Neuronal stem cell (in vitro differentiated cells): ENCODE results near the gene GNL1.

Experiments used
- DNase-seq: peaks from one replicate; pipeline ENCODE4 v3.0.0-alpha.2; 2013; ENCODE audit warnings: low spot score
- H2AFZ ChIP-seq: one replicate; pipeline ENCODE4 v1.6.1; 2013; ENCODE audit warnings: mild to moderate bottlenecking, low read length, inconsistent platforms
- H2AK5ac ChIP-seq: 2 replicates; pipeline ENCODE4 v1.6.1; 2013; ENCODE audit warnings: low read depth, mild to moderate bottlenecking, inconsistent platforms, low read length, moderate library complexity, mixed read lengths
- H2BK120ac ChIP-seq: 2 replicates; pipeline ENCODE4 v1.6.1; 2013; ENCODE audit warnings: low read depth, mild to moderate bottlenecking, inconsistent platforms, low read length, moderate library complexity, mixed read lengths
- H2BK12ac ChIP-seq: one replicate; pipeline ENCODE4 v1.6.1; 2013; ENCODE audit warnings: low read length, inconsistent platforms
- H2BK15ac ChIP-seq: 2 replicates; pipeline ENCODE4 v1.6.1; 2013; ENCODE audit warnings: mild to moderate bottlenecking, low read length, inconsistent platforms, mixed read lengths
- H2BK5ac ChIP-seq: one replicate; pipeline ENCODE4 v1.6.1; 2013; ENCODE audit warnings: inconsistent platforms, mild to moderate bottlenecking, low read length, moderate library complexity
- H3K14ac ChIP-seq: one replicate; pipeline ENCODE4 v1.6.1; 2013; ENCODE audit warnings: low read length, inconsistent platforms
- H3K18ac ChIP-seq: 2 replicates; pipeline ENCODE4 v1.6.1; 2013; ENCODE audit warnings: low read length, inconsistent platforms
- H3K23ac ChIP-seq: 2 replicates; pipeline ENCODE4 v1.6.1; 2013; ENCODE audit warnings: low read depth, mild to moderate bottlenecking, mixed read lengths, low read length, inconsistent platforms; ENCODE audit not compliant: poor library complexity
- H3K27ac ChIP-seq: replicated peaks from 3 replicates; pipeline ENCODE4 v1.5.1; 2013; ENCODE audit warnings: low read length, inconsistent platforms
- H3K27me3 ChIP-seq, 3 experiments: 2 replicates each; pipeline ENCODE4 v1.6.1; 2013; ENCODE audit warnings: low read length in 3 of 3, mild to moderate bottlenecking in 2 of 3, inconsistent platforms in 1 of 3, low read depth in 1 of 3, mixed read lengths in 1 of 3, moderate library complexity in 1 of 3; ENCODE audit not compliant: control insufficient read depth in 3 of 3, insufficient read depth in 3 of 3
- H3K36me3 ChIP-seq, 2 donors: replicated peaks in 1 of 2; 2 replicates each; pipeline ENCODE4 v1.6.1; 2013; ENCODE audit warnings: low read length in 2 of 2; ENCODE audit not compliant: control insufficient read depth in 2 of 2, insufficient read depth in 2 of 2
- H3K4ac ChIP-seq: 2 replicates; pipeline ENCODE4 v1.6.1; 2013; ENCODE audit warnings: inconsistent platforms, mild to moderate bottlenecking, low read length, moderate library complexity
- H3K4me1 ChIP-seq, 2 donors: 1 replicate in 1 of 2; 2 replicates in 1 of 2; pipeline ENCODE4 v1.6.1; 2013; ENCODE audit warnings: low read length in 2 of 2, low read depth in 1 of 2; ENCODE audit not compliant: control insufficient read depth in 2 of 2, insufficient read depth in 1 of 2
- H3K4me2 ChIP-seq: one replicate; pipeline ENCODE4 v1.6.1; 2013; ENCODE audit warnings: mild to moderate bottlenecking, low read length, inconsistent platforms; ENCODE audit not compliant: insufficient read depth, poor library complexity, severe bottlenecking
- H3K4me3 ChIP-seq, 2 donors: 2 replicates each; pipeline ENCODE4 v1.5.1; 2013; ENCODE audit warnings: low read length in 2 of 2, mild to moderate bottlenecking in 2 of 2, inconsistent platforms in 1 of 2, moderate library complexity in 1 of 2
- H3K79me1 ChIP-seq: one replicate; pipeline ENCODE4 v1.6.1; 2013; ENCODE audit warnings: low read depth, mild to moderate bottlenecking, inconsistent platforms, low read length, moderate library complexity
- H3K9ac ChIP-seq: one replicate; pipeline ENCODE4 v1.6.1; 2013; ENCODE audit warnings: mild to moderate bottlenecking, low read depth, low read length, inconsistent platforms; ENCODE audit not compliant: poor library complexity
- H3K9me3 ChIP-seq, 2 donors: replicated peaks in 1 of 2; 2 replicates each; pipeline versions ENCODE3 to v1.6.1; 2013; ENCODE audit warnings: low read length in 2 of 2, mild to moderate bottlenecking in 2 of 2, inconsistent platforms in 1 of 2, low read depth in 1 of 2, mixed read lengths in 1 of 2, moderate library complexity in 1 of 2; ENCODE audit not compliant: control insufficient read depth in 2 of 2, insufficient read depth in 1 of 2
- H4K8ac ChIP-seq: one replicate; pipeline ENCODE4 v1.6.1; 2013; ENCODE audit warnings: low read depth, mild to moderate bottlenecking, inconsistent platforms, low read length, moderate library complexity
- H4K91ac ChIP-seq: one replicate; pipeline ENCODE4 v1.6.1; 2013; ENCODE audit warnings: low read length, low read depth, mild to moderate bottlenecking, inconsistent platforms; ENCODE audit not compliant: poor library complexity
- WGBS, 2 donors: extraction: QIAGEN DNeasy Blood & Tissue Kit; methylation state at CpG; one replicate each; pipeline ENCODE4 v1.1.7; 2013; ENCODE audit warnings: missing lambda C conversion rate in 2 of 2, mixed read lengths in 1 of 2; ENCODE audit not compliant: insufficient read length in 2 of 2, insufficient replicate concordance in 1 of 2; ENCODE audit errors: extremely low coverage in 2 of 2; 5-methylcytosine and 5-hydroxymethylcytosine counted together

Gene GNL1

DNA sequence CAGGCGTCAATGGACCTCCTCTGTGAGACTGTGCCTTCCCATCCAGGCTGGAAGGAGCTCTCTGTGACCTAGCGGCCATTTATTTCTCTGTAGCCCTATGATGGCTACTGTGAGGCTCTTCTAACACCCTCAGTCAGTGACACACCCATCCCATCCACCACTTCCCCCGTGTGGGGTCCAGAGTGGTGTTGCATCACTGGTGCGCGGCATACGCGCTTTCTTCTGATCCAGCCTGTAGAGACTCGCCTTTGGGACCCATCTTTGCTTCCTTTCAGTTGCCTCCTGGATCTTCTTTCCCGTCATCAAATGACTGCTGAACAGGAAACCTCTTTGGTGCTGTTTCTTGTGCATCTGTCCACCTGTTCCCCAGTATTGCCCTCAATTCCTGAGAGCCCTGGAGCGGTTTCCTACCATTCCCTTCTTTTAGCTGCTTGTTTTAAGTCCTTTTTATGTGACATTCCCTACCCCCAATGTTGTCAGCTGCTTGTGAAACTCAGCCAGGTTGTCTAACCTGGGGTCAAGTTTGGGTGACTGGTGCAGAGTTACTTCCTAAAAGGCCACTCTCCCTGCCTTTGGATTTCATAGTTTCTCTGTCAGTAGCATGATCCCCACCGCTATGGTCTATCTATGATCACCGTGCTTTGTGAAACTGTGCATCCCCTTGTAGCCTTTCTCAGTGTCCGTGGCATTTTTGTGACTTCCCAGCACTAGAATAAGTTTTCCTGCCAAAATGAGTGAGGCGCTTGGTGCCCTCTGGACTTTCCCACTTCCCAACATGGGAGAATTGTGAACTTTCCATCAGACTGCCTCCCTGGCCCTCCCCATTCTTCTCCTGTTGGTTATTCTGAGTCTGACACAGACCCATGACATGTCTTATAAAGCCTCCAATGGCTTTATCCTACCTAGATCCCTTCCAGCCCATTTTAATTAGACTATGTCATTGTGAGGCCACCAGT is 6.5 kb upstream of the GNL1 start:
- no peak overlapping the region for H2BK120ac ChIP-seq
- no peak overlapping the region for H3K14ac ChIP-seq
- H2AFZ ChIP-seq: no peak overlapping the region
- whole genome bisulfite sequencing, 2 donors: no CpG with 5 or more reads among the region's 14 CpGs
- no peaks in the 10 kb centered on the region for H3K9me3 ChIP-seq
- H3K23ac ChIP-seq: no peak overlapping the region
- no peak for DNase-seq
- H3K4me2 ChIP-seq: no peak overlapping the region
- H3K18ac ChIP-seq: no peak overlapping the region
- no peak overlapping the region for H3K4ac ChIP-seq
- H2BK5ac ChIP-seq: no peak overlapping the region
- no peak overlapping the region for H2BK15ac ChIP-seq
- H4K91ac ChIP-seq: no peak overlapping the region
- H3K27me3 ChIP-seq: no peaks in the 10 kb centered on the region
- H3K79me1 ChIP-seq: peaks cover 2% of the 10 kb centered on the region
- H3K9ac ChIP-seq: no peak overlapping the region
- H4K8ac ChIP-seq: no peak overlapping the region
- H2BK12ac ChIP-seq: no peak overlapping the region
- no peak overlapping the region for H3K27ac ChIP-seq
- peaks cover 15 to 50% of the 10 kb centered on the region in 2 donors for H3K36me3 ChIP-seq
- no peak overlapping the region for H2AK5ac ChIP-seq
- H3K4me1 ChIP-seq: peaks cover 0 to 2% of the 10 kb centered on the region in 2 donors
- no peak overlapping the region for H3K4me3 ChIP-seq

DNA sequence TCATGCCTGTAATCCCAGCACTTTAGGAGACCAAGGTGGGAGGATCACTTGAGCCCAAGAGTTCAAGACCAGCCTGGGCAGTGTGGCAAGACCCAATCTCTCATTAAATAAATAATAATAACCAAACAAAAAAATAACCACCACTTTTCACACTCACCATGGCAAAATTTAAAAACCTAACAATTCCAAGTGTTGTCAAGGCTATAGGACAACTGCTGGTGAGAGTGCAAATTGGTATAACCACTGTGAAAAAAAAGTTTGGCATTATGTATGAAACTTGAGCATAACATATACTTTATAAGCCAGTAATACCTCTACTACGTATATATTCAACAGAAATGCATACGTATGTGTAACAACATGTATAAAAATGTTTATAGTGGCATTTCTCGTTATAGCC is 4.6 kb upstream of the GNL1 start:
- no peak overlapping the region for H2BK5ac ChIP-seq
- H3K27me3 ChIP-seq: no peaks in the 10 kb centered on the region
- H3K18ac ChIP-seq: no peak overlapping the region
- H3K4me2 ChIP-seq: no peak overlapping the region
- no peak overlapping the region for H3K14ac ChIP-seq
- H4K91ac ChIP-seq: no peak overlapping the region
- H3K9me3 ChIP-seq: no peaks in the 10 kb centered on the region
- H3K4me1 ChIP-seq: peaks cover 0 to 2% of the 10 kb centered on the region in 2 donors
- DNase-seq: no peak
- H3K4me3 ChIP-seq: no peak overlapping the region
- H2BK12ac ChIP-seq: no peak overlapping the region
- no peak overlapping the region for H3K27ac ChIP-seq
- no peak overlapping the region for H2AFZ ChIP-seq
- no peak overlapping the region for H2BK15ac ChIP-seq
- H3K4ac ChIP-seq: no peak overlapping the region
- no peak overlapping the region for H2BK120ac ChIP-seq
- H3K36me3 ChIP-seq: peaks cover 15 to 50% of the 10 kb centered on the region in 2 donors
- WGBS, 2 donors: no CpG with 5 or more reads among the region's 3 CpGs
- no peak overlapping the region for H4K8ac ChIP-seq
- no peak overlapping the region for H3K23ac ChIP-seq
- no peak overlapping the region for H3K9ac ChIP-seq
- peaks cover 6% of the 10 kb centered on the region for H3K79me1 ChIP-seq
- no peak overlapping the region for H2AK5ac ChIP-seq

- H3K27me3 ChIP-seq: no peaks in the 10 kb centered on the region
- peak overlapping the region; percentile 100 for H2AFZ ChIP-seq
- no peak overlapping the region for H3K18ac ChIP-seq
- WGBS, 2 donors: no CpG with 5 or more reads among the region's 6 CpGs
- no peak for DNase-seq
- H4K91ac ChIP-seq: no peak overlapping the region
- H3K23ac ChIP-seq: peak overlapping the region; percentile 76
- H3K4me2 ChIP-seq: peak overlapping the region; percentile 89
- H2BK5ac ChIP-seq: no peak overlapping the region
- no peak overlapping the region for H3K9ac ChIP-seq
- H3K4me3 ChIP-seq: peak overlapping the region; percentile 90 to 95
- no peak overlapping the region for H3K14ac ChIP-seq
- H3K4ac ChIP-seq: no peak overlapping the region
- peaks cover 19 to 58% of the 10 kb centered on the region in 2 donors for H3K36me3 ChIP-seq
- no peak overlapping the region for H3K27ac ChIP-seq
- no peak overlapping the region for H2BK120ac ChIP-seq
- peaks cover 0 to 7% of the 10 kb centered on the region in 2 donors for H3K4me1 ChIP-seq
- H2BK15ac ChIP-seq: no peak overlapping the region
- no peak overlapping the region for H2AK5ac ChIP-seq
- no peak overlapping the region for H4K8ac ChIP-seq
- no peaks in the 10 kb centered on the region for H3K9me3 ChIP-seq
- no peak overlapping the region for H2BK12ac ChIP-seq
- peaks cover 6% of the 10 kb centered on the region for H3K79me1 ChIP-seq
Measured at GRCh38 chr6:30557683-30557981, 1.3 kb upstream of the GNL1 start.

- Histone ChIP-seq H2BK12ac (peak within 1 kb of the TSS; percentile 66), H3K27ac (peak within 1 kb of the TSS; percentile 95), H2AK5ac (peak within 1 kb of the TSS; percentile 40), H3K79me1 (peaks cover 6% of the 10 kb centered on the region), H3K23ac (peak within 1 kb of the TSS; percentile 97), H2BK15ac (peak within 1 kb of the TSS; percentile 84), H4K91ac (peak within 1 kb of the TSS; percentile 45), H2BK120ac (peak within 1 kb of the TSS; percentile 98), H3K36me3 (peaks cover 19 to 58% of the 10 kb centered on the region in 2 donors), H3K4ac (no peak within 1 kb of the TSS), H3K4me1 (peaks cover 0 to 7% of the 10 kb centered on the region in 2 donors), H3K18ac (peak within 1 kb of the TSS; percentile 99), H3K4me2 (peak within 1 kb of the TSS; percentile 89), H3K27me3 (no peaks in the 10 kb centered on the region), H3K14ac (no peak within 1 kb of the TSS), H2AFZ (peak within 1 kb of the TSS; percentile 100), H3K9me3 (no peaks in the 10 kb centered on the region), H3K4me3 (peak within 1 kb of the TSS; percentile 90 to 95), H4K8ac (peak within 1 kb of the TSS; percentile 89), H3K9ac (peak within 1 kb of the TSS; percentile 99), H2BK5ac (peak within 1 kb of the TSS; percentile 97)
- peak; percentile 90 for DNase-seq
- WGBS, 2 donors: no CpG with 5 or more reads among the region's 42 CpGs
Measured at GRCh38 chr6:30556906-30557682, 805 bp upstream of the GNL1 start, which contains the start of gene PRR3. PRR3 (plus strand) TSS chr6:30557295; CDS start chr6:30557345, 50 bp downstream.
